GM21717 (cell line): ENCODE data around the gene JAM2.
"Not testable (repeated sequence)": the region's sequence is repeated elsewhere in the genome, so short reads cannot be mapped to it uniquely, and the experiment has no call there.

Source experiments
- ATAC-seq: cut with Tn5 transposase; IDR thresholded peaks from one replicate; pipeline ENCODE4 v1.9.1; 2021; ENCODE audit warnings: mild to moderate bottlenecking, moderate library complexity; ENCODE audit not compliant: unreplicated experiment

The JAM2 gene

DNA sequence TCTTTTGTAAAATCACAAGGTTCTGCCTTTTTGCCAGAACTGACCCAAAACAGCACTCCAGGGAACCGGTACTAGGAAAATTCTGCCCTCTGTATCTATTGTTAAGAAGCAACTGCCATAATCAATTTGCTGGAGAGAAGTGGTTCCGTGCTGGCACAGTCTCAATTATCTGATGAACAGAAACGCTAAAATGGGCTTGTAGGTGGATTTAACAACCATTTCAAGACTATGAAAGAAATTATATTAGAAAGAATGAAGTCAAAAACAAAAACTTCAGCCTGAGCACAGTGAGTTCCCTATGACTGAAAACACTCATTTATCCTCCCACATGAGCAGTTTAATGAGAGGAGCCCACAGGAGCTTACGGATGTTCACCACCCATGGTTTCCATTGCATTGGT is 4.4 kb downstream of the JAM2 start:
- no peak for ATAC-seq

DNA sequence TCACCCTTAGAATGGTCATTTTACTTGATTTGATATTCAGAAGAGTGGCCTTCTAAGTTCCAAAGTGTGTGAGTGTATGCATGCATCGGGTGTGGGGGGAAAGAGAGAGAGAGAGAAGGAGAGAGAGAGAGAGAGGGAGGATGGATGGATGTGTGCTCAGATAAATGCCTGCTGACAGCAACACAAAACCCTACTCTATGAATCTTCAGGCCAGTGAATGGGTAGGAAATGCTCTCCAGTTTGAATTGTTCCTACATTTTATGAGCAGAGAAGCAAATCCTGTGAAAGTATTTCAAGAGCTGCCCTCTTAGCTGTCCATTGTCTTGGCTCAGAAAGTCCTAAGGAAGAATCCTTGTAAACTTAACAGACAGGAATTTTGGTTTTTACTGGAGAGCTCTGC is 7.4 kb downstream of the JAM2 start:
- no peak for ATAC-seq

DNA sequence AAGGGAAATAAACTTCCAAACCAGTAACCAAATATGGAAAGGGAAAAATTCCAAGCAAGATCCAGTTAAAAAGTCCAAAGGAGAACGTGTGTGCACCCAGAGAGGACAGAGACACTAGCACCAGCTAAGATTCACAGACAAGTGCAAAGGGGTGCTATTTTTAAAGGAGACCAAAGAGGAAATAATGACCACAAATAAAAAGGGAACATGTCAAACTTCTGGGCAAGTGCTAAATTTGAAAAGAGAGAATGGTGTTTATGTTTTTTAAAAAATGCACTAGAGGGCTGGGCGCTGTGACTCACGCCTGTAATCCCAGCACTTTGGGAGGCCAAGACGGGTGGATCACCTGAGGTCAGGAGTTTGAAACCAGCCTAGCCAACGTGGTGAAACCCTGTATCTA is 8.6 kb downstream of the JAM2 start:
- ATAC-seq = no peak

DNA sequence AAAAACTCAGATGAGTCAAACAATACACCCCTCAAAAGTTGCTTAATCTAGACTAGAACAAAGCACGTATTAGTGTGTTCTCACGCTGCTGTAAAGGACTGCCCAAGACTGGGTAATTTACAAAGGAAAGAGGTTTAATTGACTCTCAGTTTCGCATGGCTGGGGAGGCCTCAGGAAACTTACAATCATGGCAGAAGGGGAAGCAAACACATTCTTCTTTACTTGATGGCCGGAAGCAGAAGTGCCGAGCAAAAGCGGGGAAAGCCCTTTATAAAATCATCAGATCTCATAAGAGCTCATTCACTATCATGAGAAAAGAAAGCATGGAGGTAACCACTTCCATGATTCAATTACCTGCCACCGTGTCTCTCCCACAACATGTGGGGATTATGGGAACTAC is 10.1 kb downstream of the JAM2 start:
- no peak for ATAC-seq

GRCh38 chr21:25656412-25656811 is 17.4 kb downstream of the JAM2 start:
- no peak for ATAC-seq

GRCh38 chr21:25657140-25657539 is 18.1 kb downstream of the JAM2 start:
- ATAC-seq = no peak

DNA sequence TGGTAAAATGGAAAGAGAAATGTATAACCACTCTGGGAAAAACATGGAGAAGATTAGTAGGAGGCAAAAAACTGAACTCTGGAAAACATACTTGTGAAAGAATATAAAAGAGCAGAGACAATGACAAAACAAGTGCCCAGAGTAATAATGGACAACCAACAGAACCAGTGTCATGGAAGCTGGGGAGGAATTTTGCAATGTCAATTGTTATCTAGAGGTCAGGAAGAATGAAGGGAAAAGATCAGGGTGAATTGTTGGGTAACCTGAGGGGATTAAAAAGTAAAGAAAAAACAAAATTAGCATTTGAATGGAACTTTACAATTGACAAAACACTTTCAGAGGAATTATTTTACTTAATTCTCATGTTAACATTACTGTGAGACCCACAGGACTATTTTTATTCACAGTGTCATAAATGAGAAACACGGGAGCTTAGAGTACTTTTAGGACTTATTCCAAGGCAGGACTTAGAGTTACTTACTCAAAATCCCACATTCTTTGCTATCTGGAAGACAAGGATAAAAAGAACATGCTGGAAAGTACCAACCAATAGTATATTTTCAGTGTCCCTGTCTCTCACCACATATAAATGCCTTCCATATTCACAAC is 19.5 kb downstream of the JAM2 start:
- no peak for ATAC-seq

DNA sequence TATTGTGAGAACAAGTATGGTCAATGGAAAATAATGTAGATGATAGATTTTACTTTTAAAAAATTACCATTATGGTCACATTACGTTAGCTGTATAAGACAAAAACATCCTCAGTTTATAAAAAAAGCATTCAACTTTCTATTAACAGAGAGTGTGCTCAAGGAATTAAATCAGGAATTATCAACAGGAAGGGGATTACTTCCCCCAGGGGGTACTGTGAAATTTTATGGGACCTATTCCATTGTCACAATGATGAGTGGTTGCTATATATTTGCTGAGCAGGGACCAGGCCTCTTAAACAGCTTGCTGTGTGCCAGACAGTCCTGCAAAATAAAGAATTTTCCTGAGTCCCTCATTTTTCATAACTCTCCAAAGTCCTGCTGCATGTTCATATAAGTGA is 21.2 kb downstream of the JAM2 start:
- ATAC-seq = no peak

GRCh38 chr21:25664491-25664931 is 25.5 kb downstream of the JAM2 start:
- ATAC-seq = no peak

GRCh38 chr21:25670726-25671125 is 31.7 kb downstream of the JAM2 start:
- no peak for ATAC-seq

DNA sequence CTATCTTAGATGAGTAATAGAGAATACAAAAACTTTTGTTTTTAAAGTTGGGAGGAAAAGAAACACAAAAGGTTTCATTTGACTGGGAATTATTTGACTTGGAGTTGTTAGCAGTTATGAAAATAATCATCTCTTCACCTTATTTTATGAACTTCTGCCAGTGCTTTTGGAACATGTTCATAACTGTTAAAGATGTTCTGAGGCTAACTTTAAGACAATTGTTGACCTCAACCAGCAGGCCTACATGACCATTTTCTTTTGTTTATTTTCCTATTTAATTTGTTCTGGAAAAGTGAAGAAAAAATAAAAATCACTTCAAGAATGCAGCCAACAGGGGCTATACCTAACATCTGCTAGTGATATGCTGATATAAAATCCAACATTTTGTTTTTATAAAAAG is 37.4 kb downstream of the JAM2 start:
- no peak for ATAC-seq

DNA sequence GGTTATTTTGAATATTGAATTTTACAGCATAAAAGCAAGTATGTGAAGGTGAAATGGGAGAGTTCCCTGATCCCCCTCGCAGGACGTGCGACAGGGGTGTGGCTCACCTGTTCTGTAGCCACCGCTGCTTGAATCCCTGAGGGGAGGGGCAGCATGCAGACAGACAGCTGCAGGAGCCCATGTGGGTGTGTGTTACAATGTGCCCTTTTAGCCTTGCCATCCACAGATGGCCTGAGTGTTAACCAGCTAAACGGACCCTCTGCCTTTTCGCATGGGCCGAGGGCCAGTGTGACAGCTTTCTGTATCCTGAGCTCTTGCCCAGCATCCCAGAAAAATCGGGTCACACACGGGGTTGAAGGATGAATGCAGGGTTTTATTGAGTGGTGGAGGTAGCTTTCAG is 43.3 kb downstream of the JAM2 start:
- no peak for ATAC-seq

GRCh38 chr21:25687787-25688186 is 48.7 kb downstream of the JAM2 start:
- ATAC-seq = no peak

DNA sequence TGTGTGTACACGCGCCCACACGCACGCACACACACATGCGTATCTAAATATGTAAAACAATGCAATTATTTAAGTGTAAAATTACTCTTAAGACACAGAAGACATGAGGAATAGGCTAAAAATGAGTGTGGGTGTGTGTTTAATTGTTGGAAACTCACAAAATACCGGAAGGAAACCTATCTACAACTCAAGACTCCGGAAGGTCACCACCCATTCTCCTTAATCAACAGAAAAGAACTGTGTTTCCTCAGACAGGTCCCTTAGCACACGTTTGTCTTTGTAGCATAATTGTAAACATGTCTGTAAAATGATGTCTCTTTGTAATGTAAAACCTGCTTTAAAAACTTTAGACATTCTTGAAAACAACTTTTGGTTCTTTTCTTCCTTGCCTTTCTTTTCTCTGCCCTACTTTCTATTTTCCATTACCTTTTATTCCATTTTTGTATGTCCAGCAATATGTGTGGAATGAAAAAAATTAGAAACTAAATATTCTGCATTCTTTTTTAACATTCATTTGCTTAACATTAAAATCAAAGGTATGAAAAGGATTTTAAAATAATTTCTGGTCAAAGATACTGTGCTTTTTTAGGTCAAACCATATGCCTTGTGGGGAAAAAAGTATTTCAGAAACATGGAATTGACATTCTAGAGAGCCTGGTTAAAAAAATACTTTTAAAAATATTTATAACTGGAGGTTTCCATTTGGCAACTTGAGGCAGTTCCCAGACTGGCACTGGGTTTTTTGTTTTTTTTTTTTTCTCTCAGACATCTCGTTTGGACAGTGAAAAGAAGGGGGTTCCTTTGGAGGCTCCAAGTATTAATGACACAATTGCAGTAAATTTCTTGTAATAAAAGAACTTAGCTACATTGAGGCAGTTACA is 49.5 kb downstream of the JAM2 start:
- ATAC-seq = no peak

GRCh38 chr21:25689226-25689625 is 50.2 kb downstream of the JAM2 start:
- no peak for ATAC-seq

- ATAC-seq = no peak
Observed at GRCh38 chr21:25691976-25692375, 52.9 kb downstream of the JAM2 start.

GRCh38 chr21:25695461-25695860 is 56.4 kb downstream of the JAM2 start:
- not testable (repeated sequence) for ATAC-seq

DNA sequence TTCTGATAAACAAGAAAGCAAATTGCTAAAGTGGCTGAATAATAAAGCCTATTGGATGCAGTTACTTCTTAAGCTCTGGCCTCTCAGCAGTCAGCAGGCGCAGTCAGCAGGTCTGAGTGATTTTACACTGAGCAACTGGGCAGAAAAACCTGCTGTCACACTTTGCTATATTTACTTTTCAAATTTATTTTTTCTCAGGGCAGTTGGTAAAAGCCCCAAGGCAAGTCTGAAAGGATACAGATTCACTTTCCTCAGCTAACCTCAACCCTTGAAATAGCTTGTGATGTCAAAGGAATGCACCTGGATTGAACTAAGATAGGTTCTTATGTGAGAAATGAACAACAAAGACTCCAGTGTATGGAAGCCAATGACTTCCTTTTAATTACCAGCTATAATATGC is 61.7 kb downstream of the JAM2 start:
- ATAC-seq = no peak

GRCh38 chr21:25701529-25701928 is 62.5 kb downstream of the JAM2 start:
- no peak for ATAC-seq

- ATAC-seq = no peak
Observed at GRCh38 chr21:25708467-25709065, 69.5 kb downstream of the JAM2 start.

DNA sequence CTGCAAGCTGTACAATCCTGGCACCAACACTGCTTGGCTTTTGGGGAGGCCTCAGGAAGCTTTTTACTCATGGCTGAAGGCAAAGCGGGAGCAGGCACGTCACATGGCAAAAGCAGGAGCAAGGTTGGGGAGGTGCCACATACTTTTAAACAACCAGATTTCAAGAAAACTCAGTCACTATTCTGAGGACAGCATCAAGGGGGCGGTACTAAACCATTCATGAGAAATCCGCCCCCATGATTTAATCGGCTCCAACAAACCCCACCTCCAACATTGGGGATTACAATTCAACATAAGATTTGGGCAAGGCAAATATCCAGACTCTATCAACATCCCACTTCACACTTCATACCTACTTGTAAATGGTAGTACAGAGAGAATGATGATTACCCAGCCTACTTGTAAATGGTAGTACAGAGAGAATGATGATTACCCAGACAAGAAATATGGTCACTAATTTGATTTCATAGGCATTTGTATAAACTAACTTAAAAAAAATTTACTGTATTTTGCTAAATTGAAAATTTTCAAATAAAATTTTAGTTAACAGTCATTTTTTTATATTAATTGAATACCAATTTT is 70.7 kb downstream of the JAM2 start:
- ATAC-seq = no peak

DNA sequence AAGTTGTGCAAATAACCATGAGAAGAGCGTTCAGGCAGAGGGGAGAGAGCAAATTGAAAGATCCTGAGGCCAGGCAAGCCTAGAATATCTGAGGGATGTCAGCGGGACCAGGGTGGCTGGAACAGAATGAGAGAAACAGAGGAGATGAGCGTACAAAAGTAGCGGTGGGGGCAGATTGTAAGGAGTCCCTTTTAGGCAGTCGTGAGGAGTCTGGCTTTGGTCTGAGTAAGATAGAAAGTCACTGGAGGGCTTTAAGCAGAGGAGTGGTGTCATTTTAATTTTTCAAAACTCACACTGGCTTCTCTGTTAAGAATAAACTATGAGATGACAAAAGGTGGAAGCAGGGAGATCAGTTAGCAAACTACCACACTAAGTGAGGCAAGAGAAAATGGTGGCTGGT is 71.5 kb downstream of the JAM2 start:
- no peak for ATAC-seq
